A549 (cell line): Measurements from ENCODE around the gene NAPA.

Source experiments
- ESRRA ChIP-seq: fragments of 150-350 bp; IDR thresholded peaks from 2 replicates; pipeline ENCODE4 v1.6.1; 2014; ENCODE audit warnings: mild to moderate bottlenecking, low read length, borderline replicate concordance
- MAX ChIP-seq: IDR thresholded peaks from 2 replicates; pipeline ENCODE4 v1.6.1; 2012
- POLR2A ChIP-seq: IDR thresholded peaks from 2 replicates; pipeline ENCODE4 v1.6.1; 2012; ENCODE audit warnings: mild to moderate bottlenecking, low read length
- RCOR1 ChIP-seq: fragments of 150-350 bp; IDR thresholded peaks from 2 replicates; pipeline ENCODE4 v1.6.1; 2014; ENCODE audit warnings: antibody characterized with exemption, low read length, low read depth
- TF ChIP-seq, protein P1 (sequence below): fragments of >200 bp; sonication (Bioruptor Twin); formaldehyde crosslinking; IDR thresholded peaks from 3 replicates; pipeline ENCODE4 v1.5.1; 2016

DNA sequence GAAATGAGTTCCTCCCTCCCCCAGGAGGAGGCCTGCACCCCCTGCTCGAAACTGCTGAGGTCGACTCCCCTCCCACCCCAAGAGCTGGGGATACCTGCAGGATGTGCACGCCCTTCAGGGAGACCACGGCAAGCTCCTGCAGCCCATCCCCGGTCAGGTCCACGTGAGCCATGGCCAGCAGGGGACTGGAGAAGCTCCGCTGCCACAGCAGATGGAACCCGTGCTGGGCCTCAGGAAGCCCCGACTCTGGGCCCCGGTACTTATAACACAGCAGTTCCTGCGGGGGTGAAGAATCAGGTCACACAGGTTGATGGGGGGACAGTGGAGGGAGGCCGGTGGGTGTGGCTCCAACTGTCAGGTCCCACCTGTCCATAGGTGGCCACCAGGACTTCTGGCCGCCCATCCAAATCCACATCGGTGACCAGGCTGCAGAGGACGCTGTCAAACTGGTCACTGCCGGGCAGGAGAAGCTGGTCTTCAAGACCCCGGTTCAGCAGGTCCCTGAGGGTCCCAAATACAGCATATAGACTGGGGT is 38.4 kb downstream of the NAPA start:
- TF ChIP-seq, protein P1, sequence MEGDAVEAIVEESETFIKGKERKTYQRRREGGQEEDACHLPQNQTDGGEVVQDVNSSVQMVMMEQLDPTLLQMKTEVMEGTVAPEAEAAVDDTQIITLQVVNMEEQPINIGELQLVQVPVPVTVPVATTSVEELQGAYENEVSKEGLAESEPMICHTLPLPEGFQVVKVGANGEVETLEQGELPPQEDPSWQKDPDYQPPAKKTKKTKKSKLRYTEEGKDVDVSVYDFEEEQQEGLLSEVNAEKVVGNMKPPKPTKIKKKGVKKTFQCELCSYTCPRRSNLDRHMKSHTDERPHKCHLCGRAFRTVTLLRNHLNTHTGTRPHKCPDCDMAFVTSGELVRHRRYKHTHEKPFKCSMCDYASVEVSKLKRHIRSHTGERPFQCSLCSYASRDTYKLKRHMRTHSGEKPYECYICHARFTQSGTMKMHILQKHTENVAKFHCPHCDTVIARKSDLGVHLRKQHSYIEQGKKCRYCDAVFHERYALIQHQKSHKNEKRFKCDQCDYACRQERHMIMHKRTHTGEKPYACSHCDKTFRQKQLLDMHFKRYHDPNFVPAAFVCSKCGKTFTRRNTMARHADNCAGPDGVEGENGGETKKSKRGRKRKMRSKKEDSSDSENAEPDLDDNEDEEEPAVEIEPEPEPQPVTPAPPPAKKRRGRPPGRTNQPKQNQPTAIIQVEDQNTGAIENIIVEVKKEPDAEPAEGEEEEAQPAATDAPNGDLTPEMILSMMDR: no peak
- TF ChIP-seq RCOR1: no peak
- TF ChIP-seq POLR2A: no peak
- no peak for TF ChIP-seq ESRRA
- TF ChIP-seq MAX: no peak
